GM21381 (cell line): ENCODE results near the gene LAMTOR3.

ENCODE experiments used
- ATAC-seq: cut with Tn5 transposase; IDR thresholded peaks from one replicate; pipeline ENCODE4 v1.9.1; 2021; ENCODE audit warnings: mild to moderate bottlenecking, moderate library complexity; ENCODE audit not compliant: unreplicated experiment

The LAMTOR3 gene

GRCh38 chr4:99894161-99894997 is at the start of gene LAMTOR3:
Gene LAMTOR3 (minus strand): TSS chr4:99894427. CDS start chr4:99893963, 464 bp downstream.
- peak; percentile 99 for ATAC-seq

DNA sequence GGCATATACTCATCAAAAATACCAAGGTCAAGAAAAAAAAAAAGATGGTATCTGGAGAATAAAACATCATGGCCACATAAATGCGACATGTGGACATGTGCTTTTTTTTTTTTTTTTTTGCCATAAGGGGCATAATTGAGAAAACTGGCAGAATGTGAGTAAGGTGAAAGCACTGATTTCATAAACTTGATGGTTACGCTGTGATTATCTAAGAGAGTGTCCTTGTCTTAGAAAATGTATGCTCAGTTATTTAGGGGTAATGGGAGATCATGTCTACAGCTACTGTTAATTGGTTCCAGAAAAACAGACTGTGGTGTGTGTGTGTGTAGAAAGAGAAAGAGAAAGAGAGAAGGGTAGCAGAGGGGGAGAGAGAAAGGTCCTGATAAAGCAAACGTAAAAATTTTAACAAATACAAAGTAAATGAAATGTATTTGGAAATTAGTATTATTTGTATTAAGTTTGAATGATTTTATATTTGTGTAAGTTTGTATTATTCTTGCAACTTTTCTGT is 44.1 kb upstream of the LAMTOR3 start:
- no peak for ATAC-seq

- ATAC-seq = no peak
These were observed 40.7 kb upstream of the LAMTOR3 start for GRCh38 chr4:99934891-99935290.

GRCh38 chr4:99927566-99927965 is 33.3 kb upstream of the LAMTOR3 start:
- ATAC-seq = no peak

DNA sequence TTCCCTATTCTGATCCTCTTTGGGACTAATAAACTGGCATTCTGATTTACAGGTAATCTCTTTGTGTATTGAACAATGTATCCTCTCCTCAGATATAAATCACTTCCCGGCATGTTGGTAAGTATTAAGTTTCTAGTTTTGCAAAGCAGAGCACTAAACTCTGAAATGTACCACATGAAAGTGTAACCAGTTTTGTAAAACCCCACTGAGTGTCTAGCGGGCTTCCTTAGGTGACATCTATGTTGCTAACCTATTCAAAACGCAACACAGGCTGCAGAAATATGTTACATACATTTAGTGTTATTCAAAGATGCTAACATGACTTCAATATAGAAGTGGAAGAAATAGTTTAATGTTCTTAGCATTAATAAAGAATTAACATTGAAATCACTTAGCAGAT is 26.9 kb upstream of the LAMTOR3 start:
- ATAC-seq = no peak

DNA sequence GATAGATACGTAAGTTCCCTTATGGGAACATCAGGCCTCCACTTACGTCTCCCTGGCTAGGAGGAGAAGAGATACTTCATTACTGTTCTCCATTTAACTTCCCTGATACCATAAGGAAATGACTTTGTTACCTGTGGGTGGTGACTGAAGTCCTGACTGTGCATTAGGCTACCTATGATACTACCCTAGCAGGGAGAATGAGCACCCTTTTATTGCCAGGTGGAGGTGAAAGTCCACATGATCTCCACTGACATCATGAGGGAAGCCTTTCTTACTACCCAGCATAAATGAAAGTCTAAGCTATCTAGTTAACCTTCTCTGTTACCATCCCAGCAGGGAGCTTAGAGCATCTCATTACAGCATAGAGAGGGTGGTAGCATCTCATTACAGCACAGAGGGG is 24.4 kb upstream of the LAMTOR3 start:
- ATAC-seq = no peak

DNA sequence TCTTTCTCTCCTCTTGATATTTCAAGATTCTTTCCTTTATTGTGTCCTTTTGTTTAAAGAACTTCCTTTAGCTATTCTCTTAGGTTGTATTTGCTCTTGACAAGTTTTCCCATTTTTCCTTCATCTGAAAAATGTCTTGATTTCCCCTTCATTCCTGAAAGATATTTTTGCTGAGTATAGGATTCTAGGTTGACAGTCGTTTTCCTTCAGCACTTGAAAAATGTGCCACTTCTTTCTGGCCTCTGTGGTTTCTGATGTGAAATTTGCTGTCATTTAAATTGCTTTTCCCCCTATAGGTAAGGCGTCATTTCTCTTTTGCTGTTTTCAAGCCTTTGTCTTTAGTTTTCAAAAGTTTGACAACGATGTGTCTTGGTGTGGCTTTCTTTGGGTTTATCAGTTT is 23.3 kb upstream of the LAMTOR3 start:
- no peak for ATAC-seq

- no peak for ATAC-seq
These were observed 21.2 kb upstream of the LAMTOR3 start for GRCh38 chr4:99915449-99915848.

DNA sequence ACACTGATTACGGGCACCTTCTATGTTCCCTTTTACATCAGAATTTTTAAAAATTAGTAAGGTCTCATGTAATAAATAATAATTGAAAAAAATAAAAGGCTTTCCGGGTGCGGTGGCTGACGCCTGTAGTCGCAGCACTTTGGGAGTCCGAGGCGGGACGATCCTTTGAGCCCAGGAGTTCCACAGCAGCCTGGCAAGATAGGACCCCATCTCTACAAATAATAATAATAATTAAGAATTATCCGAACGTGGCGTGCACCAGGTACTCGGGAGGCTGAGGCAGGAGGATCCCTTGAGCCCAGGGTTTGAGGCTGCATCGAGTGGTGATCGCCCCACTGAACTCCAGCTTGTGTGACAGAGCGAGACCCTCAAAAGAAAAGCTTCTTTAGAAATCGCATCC is 771 bp upstream of the LAMTOR3 start:
- no peak for ATAC-seq

DNA sequence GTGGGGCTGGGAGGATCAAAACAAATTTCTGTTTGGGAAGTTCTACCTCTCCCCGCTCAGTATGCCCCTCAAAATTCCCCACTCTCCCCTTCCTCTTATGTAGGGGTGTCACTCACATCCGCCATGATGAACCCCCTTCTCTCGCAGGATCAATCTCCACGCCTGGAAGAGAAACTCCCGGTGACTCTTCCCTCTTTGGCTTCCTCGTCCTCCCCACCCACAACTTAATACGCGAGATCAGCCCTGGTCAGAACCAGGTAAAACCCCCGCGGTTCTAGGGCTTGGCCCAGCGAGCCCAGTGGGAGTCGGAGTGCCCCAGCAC is 427 bp downstream of the LAMTOR3 start:
- ATAC-seq = no peak

DNA sequence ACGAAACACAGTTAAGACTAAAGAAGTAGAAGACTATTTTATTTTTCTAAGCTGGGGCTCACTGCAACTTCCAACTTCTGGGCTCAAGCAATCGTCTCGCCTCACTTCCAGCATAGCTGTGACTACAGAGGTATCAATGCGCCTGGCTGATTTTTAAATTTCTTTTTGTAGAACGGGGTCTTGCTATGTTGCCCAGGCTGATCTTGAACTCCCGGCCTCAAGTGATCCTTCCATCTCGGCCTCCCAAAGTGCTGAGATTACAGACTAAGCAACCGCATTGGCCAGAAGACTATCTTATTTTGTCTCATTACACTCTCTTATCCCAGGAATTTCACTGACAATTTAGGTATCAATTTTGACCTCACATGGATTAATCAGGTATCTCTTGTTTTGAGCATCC is 1.2 kb downstream of the LAMTOR3 start:
- no peak for ATAC-seq

- no peak for ATAC-seq
These were observed 2.9 kb downstream of the LAMTOR3 start for GRCh38 chr4:99891351-99891750.

- ATAC-seq = no peak
These were observed 6.4 kb downstream of the LAMTOR3 start for GRCh38 chr4:99887837-99888236.

GRCh38 chr4:99886146-99886545 is 8.1 kb downstream of the LAMTOR3 start:
- ATAC-seq = no peak

GRCh38 chr4:99885687-99886086 is 8.5 kb downstream of the LAMTOR3 start:
- ATAC-seq = no peak

DNA sequence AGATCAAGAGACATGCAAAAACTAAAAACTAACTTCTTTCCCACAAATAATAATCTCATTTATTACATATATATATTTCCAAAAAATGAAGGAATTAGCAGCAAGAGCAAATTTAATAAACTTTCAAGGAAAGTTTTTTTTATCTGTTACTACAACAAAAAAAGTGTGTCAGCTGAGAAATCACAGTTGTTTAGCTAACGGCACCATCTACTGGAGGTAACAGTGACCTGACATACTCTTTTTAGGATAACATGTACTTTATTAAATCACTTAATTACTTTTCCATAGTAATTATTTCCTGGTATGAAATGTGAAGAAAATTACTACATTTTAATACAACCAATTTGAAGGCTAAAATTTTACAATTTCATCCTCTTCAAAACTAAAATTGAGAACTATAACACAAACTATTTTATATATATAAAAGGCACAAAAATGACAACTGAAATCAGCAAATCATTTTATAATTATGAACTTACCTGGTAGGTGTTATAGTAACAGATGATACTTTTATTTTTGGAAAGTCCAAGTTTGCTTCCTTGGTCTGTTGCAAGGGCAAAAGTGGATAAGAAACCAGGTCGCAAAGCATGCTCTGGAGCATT is 9.1 kb downstream of the LAMTOR3 start:
- no peak for ATAC-seq

DNA sequence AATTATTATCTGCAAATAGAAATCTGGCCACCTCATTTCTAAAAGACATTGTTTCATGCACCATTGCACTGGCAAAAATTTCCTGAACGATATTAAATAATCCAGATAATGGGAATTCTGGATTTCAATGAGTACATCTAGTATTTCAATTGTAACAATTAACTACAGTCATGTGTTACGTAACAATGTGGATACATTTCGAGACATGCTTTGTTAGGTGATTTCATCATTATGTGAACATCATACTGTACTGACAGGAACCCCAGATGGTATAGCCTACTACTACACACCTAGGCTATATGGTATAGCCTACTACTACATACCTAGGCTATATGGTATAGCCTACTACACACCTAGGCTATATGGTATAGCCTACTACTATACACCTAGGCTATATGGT is 14.8 kb downstream of the LAMTOR3 start:
- ATAC-seq = no peak

DNA sequence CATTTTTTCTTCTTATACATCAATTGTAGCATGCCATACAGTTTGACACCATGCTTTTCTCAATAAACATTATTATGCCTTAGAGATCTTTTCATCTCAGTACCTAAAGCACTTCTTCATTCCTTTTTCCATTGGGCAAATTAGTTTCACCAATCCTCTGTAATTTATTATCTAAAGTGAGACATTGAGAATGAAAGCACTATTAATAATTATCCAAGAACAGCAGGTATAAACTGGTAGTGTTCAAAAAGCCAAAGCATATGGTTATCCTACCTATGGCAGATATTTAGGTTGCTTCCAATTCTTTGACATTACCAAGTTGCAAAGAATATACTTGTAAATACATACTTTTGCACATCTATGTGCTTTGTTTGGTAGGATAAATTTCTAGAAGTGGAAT is 15.6 kb downstream of the LAMTOR3 start:
- no peak for ATAC-seq

DNA sequence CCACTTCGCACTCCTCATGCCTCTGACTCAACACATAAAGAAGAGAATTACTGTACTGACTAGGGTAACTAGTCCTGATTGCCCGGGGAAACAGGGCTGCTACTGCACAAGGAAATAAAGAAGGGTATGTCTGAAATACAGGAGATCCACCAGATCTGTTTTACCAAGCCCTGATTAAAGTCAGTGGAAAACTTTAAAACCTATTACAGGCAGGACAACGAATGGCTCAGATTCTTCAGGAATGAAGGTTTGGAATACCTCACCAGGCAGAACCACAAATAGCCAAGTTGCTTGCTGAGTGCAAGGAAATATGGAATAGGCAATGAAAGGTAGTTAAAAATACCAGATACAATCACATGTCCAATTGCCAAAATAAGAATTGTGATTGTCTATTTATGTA is 17.3 kb downstream of the LAMTOR3 start:
- ATAC-seq = no peak

DNA sequence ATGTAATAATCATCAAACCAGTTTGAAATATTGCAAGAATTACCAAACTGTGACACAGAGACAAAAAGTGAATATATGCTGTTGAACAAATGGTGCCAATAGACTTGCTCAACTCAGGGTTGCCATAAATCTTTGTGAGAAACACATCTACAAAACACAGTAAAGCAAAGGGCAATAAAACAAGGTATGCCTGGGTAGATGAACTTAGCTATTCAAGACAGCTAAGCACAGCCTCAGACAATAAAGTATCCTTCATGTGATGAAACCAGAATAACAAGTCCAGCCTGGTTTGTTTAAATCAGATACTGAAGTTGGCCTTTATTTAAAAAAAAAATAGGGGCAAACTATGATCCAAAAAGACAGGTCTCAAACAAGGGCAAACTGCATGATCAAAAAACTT is 19.2 kb downstream of the LAMTOR3 start:
- no peak for ATAC-seq

DNA sequence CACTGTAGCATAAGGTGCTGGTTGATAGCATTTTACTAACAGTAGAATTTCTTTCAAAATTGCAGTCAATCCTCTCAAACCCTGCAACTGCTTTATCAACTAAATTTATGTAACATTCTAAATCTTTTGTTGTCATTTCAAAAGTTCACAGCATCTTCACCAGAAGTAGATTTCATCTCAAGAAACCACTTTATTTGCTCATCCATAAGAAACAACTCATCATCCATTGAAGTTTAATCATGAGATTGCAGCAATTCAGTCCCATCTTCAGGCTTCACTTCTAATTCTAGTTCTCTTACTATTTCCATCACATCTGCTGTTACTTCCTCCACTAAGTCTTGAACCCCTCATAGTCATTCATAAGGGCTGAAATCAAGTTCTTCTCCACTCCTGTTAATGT is 21.7 kb downstream of the LAMTOR3 start:
- ATAC-seq = no peak

- ATAC-seq = no peak
These were observed 26.1 kb downstream of the LAMTOR3 start for GRCh38 chr4:99868126-99868596.
